Tibial nerve (tissue), 4 donors: Measurements from ENCODE around the gene PIK3R1. TPM values are rescaled to one million over a fixed set of nuclear protein-coding genes. Genes with fewer than 3 reads are reported as not detected.
A peak's percentile ranks its signal among the peaks of the same experiment; 100 is the strongest.

Source experiments
- DNase-seq, 2 donors: peaks; one replicate each; pipeline ENCODE4 v3.0.0-alpha.2; 2019; ENCODE audit warnings: low spot score in 2 of 2
- H3K27ac ChIP-seq, 4 donors: fragments of 200-600 bp; sonication (generic) in 3 of 4; one replicate each; pipeline ENCODE4 v1.5.1; 2017 to 2019; ENCODE audit warnings: mild to moderate bottlenecking in 1 of 4
- H3K27me3 ChIP-seq, 2 donors: fragments of 200-600 bp; sonication (generic) in 1 of 2; one replicate each; pipeline versions ENCODE4 v1.5.1 to v1.6.0; 2017 to 2019
- H3K36me3 ChIP-seq, 3 donors: fragments of 200-600 bp; sonication (generic); one replicate each; pipeline ENCODE4 v1.5.1; 2018 to 2019
- H3K4me1 ChIP-seq, 4 donors: fragments of 200-600 bp; sonication (generic) in 3 of 4; one replicate each; pipeline ENCODE4 v1.5.1; 2017 to 2019
- H3K4me3 ChIP-seq, 4 donors: fragments of 200-600 bp; sonication (generic) in 3 of 4; one replicate each; pipeline ENCODE4 v1.5.1; 2017 to 2019; ENCODE audit warnings: mild to moderate bottlenecking in 1 of 4, moderate library complexity in 1 of 4
- H3K9me3 ChIP-seq, 4 donors: fragments of 200-600 bp; sonication (generic) in 3 of 4; one replicate each; pipeline ENCODE4 v1.5.1; 2017 to 2019
- CTCF ChIP-seq, 5 experiments: fragments of 200-600 bp in 3 of 5; fragments of 450-650 bp in 2 of 5; sonication (generic) in 3 of 5; IDR thresholded peaks; one replicate each; pipeline ENCODE4 v1.5.1; 2016 to 2019; ENCODE audit warnings: antibody characterized with exemption in 5 of 5, mild to moderate bottlenecking in 3 of 5, moderate library complexity in 2 of 5
- EP300 ChIP-seq, 2 donors: sonication (generic); formaldehyde crosslinking; IDR thresholded peaks; one replicate each; pipeline ENCODE4 v1.6.1; 2017; ENCODE audit warnings: antibody characterized with exemption in 2 of 2, mild to moderate bottlenecking in 1 of 2
- POLR2A ChIP-seq, 2 donors: fragments of 450-650 bp; IDR thresholded peaks; one replicate each; pipeline ENCODE4 v1.6.1; 2017; ENCODE audit warnings: antibody characterized with exemption in 2 of 2, mild to moderate bottlenecking in 2 of 2, moderate library complexity in 2 of 2
- WGBS, 2 donors: methylation state at CpG; one replicate each; pipeline ENCODE4 v1.1.5; 2018; 5-methylcytosine and 5-hydroxymethylcytosine counted together
- total RNA-seq, 4 donors: library from RNA; depleted of rRNA; stranded (reverse); fragments of >200 nt; gene quantifications; one replicate each; pipeline ENCODE4 v1.1.0, GENCODE V29; 2016

The PIK3R1 gene
- total RNA-seq, result 100 to 1,000 TPM; 166 to 621 (median 433) TPM

GRCh38 chr5:68215208-68215897, at the start of gene PIK3R1:
PIK3R1 (plus strand) TSS chr5:68215756; CDS start chr5:68226676, 10,920 bp downstream.
- peak; percentile 92 to 96 for DNase-seq
- TF ChIP-seq POLR2A (IDR thresholded peaks at IDR 0.05) (peak; percentile 96 to 99), EP300 (IDR thresholded peaks at IDR 0.05) (peak in 1 of 2 donors; percentile 91), CTCF (IDR thresholded peaks at IDR 0.05) (peak; percentile 30 to 83 (median 45))
- Histone ChIP-seq H3K4me3 (peak within 1 kb of the TSS; percentile 77 to 97 (median 94)), H3K36me3 (peaks cover 0 to 5% (median 0%) of the 10 kb centered on the region in 3 donors), H3K4me1 (peaks cover 0 to 16% (median 4%) of the 10 kb centered on the region in 4 donors), H3K27me3 (no peaks in the 10 kb centered on the region), H3K9me3 (peaks cover 0 to 6% (median under 1%) of the 10 kb centered on the region in 4 donors), H3K27ac (peak within 1 kb of the TSS; percentile 91 to 98 (median 96))
- WGBS, 2 donors, result 0 to 2% methylated on average over 11 to 52 of the region's 78 CpGs

GRCh38 chr5:68167195-68167651, 48.3 kb upstream of the PIK3R1 start:
- Histone ChIP-seq H3K4me1 (peaks cover 0 to 24% (median 13%) of the 10 kb centered on the region in 4 donors), H3K27ac (no peak overlapping the region), H3K4me3 (no peak overlapping the region), H3K27me3 (no peaks in the 10 kb centered on the region), H3K9me3 (no peaks in the 10 kb centered on the region), H3K36me3 (no peaks in the 10 kb centered on the region)
- TF ChIP-seq POLR2A (IDR thresholded peaks at IDR 0.05) (no peak), EP300 (IDR thresholded peaks at IDR 0.05) (no peak), CTCF (IDR thresholded peaks at IDR 0.05) (no peak)
- WGBS, 2 donors, result 87 to 97% methylated on average over 4 of the region's 4 CpGs
- no peak for DNase-seq

- Histone ChIP-seq H3K4me3 (no peak overlapping the region), H3K9me3 (no peaks in the 10 kb centered on the region), H3K36me3 (no peaks in the 10 kb centered on the region), H3K4me1 (peaks cover 0 to 36% (median 22%) of the 10 kb centered on the region in 4 donors), H3K27me3 (no peaks in the 10 kb centered on the region), H3K27ac (peak overlapping the region; percentile 50 to 91 (median 73))
- WGBS, 2 donors, result 25 to 28% methylated on average over 1 of the region's 1 CpG
- no peak for TF ChIP-seq POLR2A (IDR thresholded peaks at IDR 0.05)
- TF ChIP-seq CTCF (IDR thresholded peaks at IDR 0.05), result no peak
- TF ChIP-seq EP300 (IDR thresholded peaks at IDR 0.05), result no peak
- peak in 1 of 2 donors; percentile 41 for DNase-seq
These were observed 45.7 kb upstream of the PIK3R1 start for GRCh38 chr5:68169903-68170302.

- peak; percentile 90 to 99 for TF ChIP-seq EP300 (IDR thresholded peaks at IDR 0.05)
- peak in 1 of 2 donors; percentile 35 for TF ChIP-seq POLR2A (IDR thresholded peaks at IDR 0.05)
- peak in 1 of 5 experiments; percentile 18 for TF ChIP-seq CTCF (IDR thresholded peaks at IDR 0.05)
- H3K36me3 ChIP-seq, result no peaks in the 10 kb centered on the region
- peak overlapping the region; percentile 63 to 91 (median 78) for H3K27ac ChIP-seq
- no peaks in the 10 kb centered on the region for H3K9me3 ChIP-seq
- peak; percentile 73 to 83 for DNase-seq
- WGBS, 2 donors, result 20% methylated on average over 10 of the region's 10 CpGs
- peaks cover 0 to 36% (median 22%) of the 10 kb centered on the region in 4 donors for H3K4me1 ChIP-seq
- no peaks in the 10 kb centered on the region for H3K27me3 ChIP-seq
- peak overlapping the region in 2 of 4 donors; percentile 4 to 16 for H3K4me3 ChIP-seq
These were observed 44.6 kb upstream of the PIK3R1 start for GRCh38 chr5:68170826-68171558.
